HL-60/S4 treated with phorbol 12-myristate 13-acetate at 8.2 ng/mL for 4 days and 3 days (cell line): ENCODE results near the gene MIS12.

ENCODE experiments used
- in situ Hi-C: fragments of 300-500 bp; cut with MboI; formaldehyde crosslinking; loops from 2 replicates; pipeline ENCODE4 v1.15.0; 2022; ENCODE audit warnings: low sequenced_read_pairs

The MIS12 gene

GRCh38 chr17:5532581-5532980, 46.2 kb downstream of the MIS12 start:
- in situ Hi-C loops = no loop called here

- in situ Hi-C loops = no loop called here
Measured at GRCh38 chr17:5533486-5534315, 47.3 kb downstream of the MIS12 start.

GRCh38 chr17:5535436-5535835, 49.1 kb downstream of the MIS12 start:
- in situ Hi-C loops = no loop called here

DNA sequence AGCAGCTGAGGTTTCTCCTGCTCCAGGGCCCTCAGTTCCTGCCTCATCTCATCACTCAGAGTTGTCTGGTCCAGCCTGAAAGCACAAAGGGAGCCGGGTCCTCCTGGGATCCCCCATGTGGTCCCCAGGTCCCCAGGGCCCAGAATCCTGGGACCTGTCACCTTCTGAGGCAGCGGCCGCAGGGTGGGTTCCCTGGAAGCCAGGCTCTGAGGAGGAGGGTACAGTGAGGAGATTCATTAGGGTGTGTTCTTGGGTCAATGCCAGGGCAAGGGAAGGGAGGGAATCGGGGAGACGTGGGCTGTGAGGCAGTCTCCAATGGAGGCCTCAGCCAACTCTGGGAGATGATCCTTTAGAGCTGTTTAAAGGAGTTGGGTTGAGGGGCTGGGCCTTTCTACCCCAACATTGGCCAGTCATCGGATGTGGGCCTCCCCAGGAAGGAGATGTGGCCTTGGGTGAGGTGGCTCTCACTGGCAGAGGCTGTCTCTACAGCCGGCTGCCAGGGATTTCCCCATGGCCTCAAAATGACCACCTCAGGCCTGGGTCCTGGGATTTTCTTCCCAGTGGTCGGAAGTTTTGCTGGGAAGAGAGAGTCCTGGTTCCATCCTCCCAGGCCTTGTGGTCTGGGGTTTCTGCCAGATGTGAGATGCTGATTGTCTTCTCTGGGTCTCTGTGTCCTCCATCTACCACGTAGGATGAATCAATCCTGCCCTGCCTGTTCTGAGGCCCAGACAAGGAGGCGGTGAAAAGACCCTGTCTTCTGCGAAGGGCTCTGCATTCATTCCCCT, 50.7 kb downstream of the MIS12 start:
- in situ Hi-C loops = no loop called here

DNA sequence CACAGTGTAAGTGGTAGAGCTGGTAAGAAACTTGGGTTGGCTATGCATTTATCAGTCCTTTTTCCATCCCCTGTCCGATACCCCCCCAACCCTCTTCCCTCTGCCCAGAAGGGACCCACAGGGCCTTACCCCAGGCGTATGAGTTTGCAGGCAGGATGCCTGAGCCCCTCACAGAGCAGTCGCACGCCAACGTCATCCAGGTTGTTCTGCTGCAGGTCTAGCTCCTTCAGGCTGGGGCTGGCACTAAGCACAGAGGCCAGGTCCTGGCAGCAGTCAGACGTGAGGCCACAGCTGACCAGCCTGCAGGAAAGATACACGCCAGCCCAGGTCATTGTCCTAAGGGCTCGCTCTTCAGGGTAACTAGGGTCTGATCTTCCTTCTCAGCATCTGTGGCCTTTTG, 52.9 kb downstream of the MIS12 start:
- in situ Hi-C loops = no loop called here

- in situ Hi-C loops = no loop called here
Measured at GRCh38 chr17:5540321-5540720, 54.0 kb downstream of the MIS12 start.
